ENCODE data around the gene HNRNPA2B1.

DNA sequence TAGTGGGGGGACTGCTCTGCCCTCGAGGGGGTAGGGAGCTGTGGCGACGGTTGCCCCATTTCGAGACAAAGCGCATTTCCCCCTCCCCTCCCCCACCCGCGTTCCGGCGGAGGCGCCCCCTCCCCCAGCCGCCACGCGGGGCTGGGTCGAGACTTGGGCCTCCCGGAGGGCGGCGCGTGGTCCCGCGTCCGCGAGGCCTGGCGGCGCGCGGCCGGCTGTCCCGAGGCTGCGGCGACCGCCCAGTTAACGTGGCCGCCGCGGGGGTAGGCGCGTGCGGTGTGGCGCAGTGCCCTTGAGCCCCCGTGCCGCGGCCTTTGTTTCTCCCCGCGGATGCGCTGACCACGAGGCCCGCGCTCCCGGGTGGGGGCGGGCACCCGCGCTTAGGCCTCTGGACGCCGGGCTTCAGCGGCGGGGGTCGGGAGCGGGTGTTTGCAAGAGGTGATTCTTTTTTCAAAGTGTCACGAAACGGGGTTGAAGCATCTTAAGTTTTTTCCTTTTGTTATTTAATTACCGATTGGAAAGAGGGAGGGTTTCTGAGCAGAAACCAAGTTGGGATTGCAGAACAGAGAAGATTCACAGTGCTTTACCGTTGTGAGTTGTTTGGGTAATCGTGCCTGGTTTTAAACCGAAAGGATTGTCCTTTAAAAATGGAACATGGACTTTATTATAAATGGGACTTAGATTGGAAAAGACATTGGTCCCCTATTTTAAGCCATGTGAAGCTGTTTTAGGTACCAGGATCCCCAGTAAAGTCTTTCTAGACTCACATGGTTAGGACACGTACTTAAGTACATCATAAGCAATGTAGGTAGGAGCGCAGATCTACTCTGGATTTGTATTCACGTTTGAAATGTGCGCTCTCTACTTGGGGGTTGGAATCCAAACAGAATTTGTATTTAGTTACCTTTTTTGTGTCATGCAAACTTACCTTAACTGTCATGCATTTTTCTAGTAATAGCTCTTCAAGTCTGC lies 1.8 kb upstream of the HNRNPA2B1 start:
- no peak for TF ChIP-seq POLR2A (IDR thresholded peaks at IDR 0.05; ENCODE audit: low read length)
- no peak for TF ChIP-seq GATA1 (IDR thresholded peaks at IDR 0.05; ENCODE audit: low read depth, low read length)
